ENCODE measurements around the gene HSPB2. TPM values are rescaled to one million over a fixed set of nuclear protein-coding genes. Genes with fewer than 3 reads are reported as not detected.

Gene HSPB2
- total and polyA plus RNA-seq, 10 of the 15 experiments (the other 5 are each of a cell fraction or from before 2014, with no cell fraction given), result not detected

GRCh38 chr11:111934306-111934705 is 21.8 kb downstream of the HSPB2 start:
- Histone ChIP-seq H3K4me2 (ENCODE audit: control insufficient read depth, insufficient read depth) (no peak overlapping the region), H3K4me3 (no peak overlapping the region), H3K79me2 (ENCODE audit: control insufficient read depth, insufficient read depth, low read length) (no peaks in the 10 kb centered on the region), H3K27me3 (replicated peaks in 1 of 2; ENCODE audit: control insufficient read depth in 2 of 2, insufficient read depth in 2 of 2, low read length in 1 of 2) (0 out of 4 replicates have a peak, but pooled peaks cover 0 to 1% of the 10 kb centered on the region in 2 experiments), H3K27ac (ENCODE audit: control insufficient read depth, insufficient read depth) (no peak overlapping the region), H3K36me3 (ENCODE audit: control insufficient read depth in 2 of 2, insufficient read depth in 2 of 2, low read length in 1 of 2) (no peaks in the 10 kb centered on the region), H2AFZ (ENCODE audit: control insufficient read depth, low read depth, low read length) (no peak overlapping the region), H4K20me1 (ENCODE audit: control insufficient read depth, insufficient read depth) (no peaks in the 10 kb centered on the region), H3K9me3 (replicated peaks; ENCODE audit: control insufficient read depth, insufficient read depth, low read length) (no peaks in the 10 kb centered on the region), H3K4me1 (ENCODE audit: control insufficient read depth, insufficient read depth, low read length) (peaks cover 22% of the 10 kb centered on the region), H3K9ac (ENCODE audit: control insufficient read depth, insufficient read depth, low read length) (no peak overlapping the region)
- intact Hi-C loops (cut with micrococcal nuclease; ENCODE audit: unreplicated experiment) (loop anchor here (2.0 to 10.0 kb wide), 3 partner anchors 48 to 346 kb away; partner anchors contain the start of gene BCO2), in situ Hi-C loops (cut with MboI) (loop anchor here (10.0 kb wide), 1 partner anchor 340 kb away; no protein-coding TSS in a partner anchor)
- ChIA-PET CTCF (interaction anchor here (0.8 to 9.2 kb wide), 7 partner anchors 11 to 345 kb away, joined by 3 to 180 read pairs (median 4); partner anchors contain the start of gene BCO2), POLR2A (interaction anchor here (0.9 kb wide), 1 partner anchor 48 kb away, joined by 3 read pairs; no protein-coding TSS in a partner anchor), RAD21 (ENCODE audit: unreplicated experiment) (interaction anchor here (1.1 to 10.8 kb wide), 2 partner anchors 46 to 63 kb away, joined by 3 to 109 read pairs; partner anchors contain the start of gene ALG9), SMC1A (ENCODE audit: uncharacterized antibody, unreplicated experiment) (interaction anchor here (0.6 to 4.5 kb wide), 7 partner anchors 25 to 285 kb away, joined by 3 to 30 read pairs (median 3); partner anchors contain the start of gene BCO2)
- no peak for TF ChIP-seq MTA2 (IDR thresholded peaks at IDR 0.05; ENCODE audit: low read depth)
- TF ChIP-seq KLF5 (IDR thresholded peaks at IDR 0.05; ENCODE audit: partially characterized antibody), result no peak
- no peak for TF ChIP-seq CREM (IDR thresholded peaks at IDR 0.05; ENCODE audit: low read depth)
- no peak for TF ChIP-seq RAD21 (IDR thresholded peaks at IDR 0.05; ENCODE audit: insufficient read depth, low read depth, low read length)
- TF ChIP-seq ZSCAN29 (IDR thresholded peaks at IDR 0.05), result no peak
- no peak for FAIRE-seq
- 88% methylated on average over 1 of the region's 1 CpG for whole genome bisulfite sequencing (ENCODE audit: insufficient coverage, insufficient replicate concordance, low lambda C conversion rate, missing lambda C conversion rate)
- BruUV-seq (replicated peaks), result no TSS peak
- DNase-seq (ENCODE audit: low read depth, low spot score), result no peak
- no peak for ATAC-seq
